Liver (tissue), 9 donors: ENCODE data around the gene INPP5A. TPM values are rescaled to one million over a fixed set of nuclear protein-coding genes. Genes with fewer than 3 reads are reported as not detected.
"Not testable (repeated sequence)": the region's sequence is repeated elsewhere in the genome, so short reads cannot be mapped to it uniquely, and the experiment has no call there.

Experiments used
- DNase-seq: peaks from one replicate; pipeline ENCODE4 v3.0.0-alpha.2; 2017; ENCODE audit warnings: low spot score
- H3K27ac ChIP-seq, 2 donors: one replicate each; pipeline ENCODE4 v1.7.0; 2013; ENCODE audit warnings: inconsistent platforms in 2 of 2, low read length in 2 of 2, control low read depth in 1 of 2, low read depth in 1 of 2, mild to moderate bottlenecking in 1 of 2
- H3K27me3 ChIP-seq, 4 donors: one replicate each; pipeline versions ENCODE4 v1.6.1 to v1.7.0; 2013; ENCODE audit warnings: low read length in 3 of 4, inconsistent platforms in 1 of 4, mild to moderate bottlenecking in 1 of 4, moderate library complexity in 1 of 4; ENCODE audit not compliant: control insufficient read depth in 4 of 4, insufficient read depth in 4 of 4
- H3K36me3 ChIP-seq, 4 donors: one replicate each; pipeline versions ENCODE4 v1.6.1 to v1.7.0; 2013; ENCODE audit warnings: low read length in 3 of 4, mild to moderate bottlenecking in 3 of 4, low read depth in 1 of 4, moderate library complexity in 1 of 4; ENCODE audit not compliant: control insufficient read depth in 4 of 4, insufficient read depth in 3 of 4
- H3K4me1 ChIP-seq, 4 donors: one replicate each; pipeline versions ENCODE4 v1.6.1 to v1.7.0; 2013; ENCODE audit warnings: low read length in 3 of 4, mild to moderate bottlenecking in 3 of 4, moderate library complexity in 1 of 4; ENCODE audit not compliant: control insufficient read depth in 4 of 4, insufficient read depth in 4 of 4
- H3K4me3 ChIP-seq, 3 donors: one replicate each; pipeline versions ENCODE4 v1.6.1 to v1.7.0; 2013; ENCODE audit warnings: low read length in 3 of 3, control low read depth in 1 of 3, low read depth in 1 of 3, mild to moderate bottlenecking in 1 of 3
- H3K9ac ChIP-seq, 2 donors: one replicate each; pipeline ENCODE4 v1.7.0; 2013; ENCODE audit warnings: low read length in 2 of 2, mild to moderate bottlenecking in 2 of 2, moderate library complexity in 2 of 2, control low read depth in 1 of 2, low read depth in 1 of 2
- H3K9me3 ChIP-seq, 4 donors: one replicate each; pipeline versions ENCODE4 v1.6.1 to v1.7.0; 2013; ENCODE audit warnings: low read length in 3 of 4; ENCODE audit not compliant: control insufficient read depth in 4 of 4
- ATF3 ChIP-seq: IDR thresholded peaks from 2 replicates; pipeline ENCODE4 v1.6.1; 2016; ENCODE audit warnings: antibody characterized with exemption
- CTCF ChIP-seq: fragments of 150-350 bp; IDR thresholded peaks from 2 replicates; pipeline ENCODE4 v1.5.1; 2017; ENCODE audit warnings: improper control_type of control experiment, low read depth, low read length; ENCODE audit not compliant: missing input control
- EGR1 ChIP-seq, 2 donors: IDR thresholded peaks; 2 replicates each; pipeline ENCODE4 v1.6.1; 2016 to 2018; ENCODE audit warnings: antibody characterized with exemption in 2 of 2, low read depth in 2 of 2
- FOXA1 ChIP-seq: IDR thresholded peaks from 2 replicates; pipeline ENCODE4 v1.6.1; 2016; ENCODE audit warnings: antibody characterized with exemption
- FOXA2 ChIP-seq: IDR thresholded peaks from 2 replicates; pipeline ENCODE4 v1.6.1; 2016; ENCODE audit warnings: antibody characterized with exemption
- GABPA ChIP-seq, 2 donors: IDR thresholded peaks in 1 of 2; conservative IDR thresholded peaks in 1 of 2; 2 replicates each; pipeline ENCODE4 v1.6.1; 2016; ENCODE audit warnings: antibody characterized with exemption in 2 of 2, mild to moderate bottlenecking in 1 of 2, moderate library complexity in 1 of 2
- HNF4A ChIP-seq, 2 donors: conservative IDR thresholded peaks; 2 replicates each; pipeline ENCODE4 v1.6.1; 2016; ENCODE audit warnings: antibody characterized with exemption in 2 of 2, mild to moderate bottlenecking in 2 of 2
- HNF4G ChIP-seq: IDR thresholded peaks from 2 replicates; pipeline ENCODE4 v1.6.1; 2016; ENCODE audit warnings: antibody characterized with exemption
- JUND ChIP-seq, 2 donors: IDR thresholded peaks; 2 replicates each; pipeline ENCODE4 v1.6.1; 2016; ENCODE audit warnings: antibody characterized with exemption in 2 of 2
- MAX ChIP-seq: IDR thresholded peaks from 2 replicates; pipeline ENCODE4 v1.6.1; 2016; ENCODE audit warnings: antibody characterized with exemption
- NR2F2 ChIP-seq: IDR thresholded peaks from 2 replicates; pipeline ENCODE4 v1.6.1; 2016; ENCODE audit warnings: antibody characterized with exemption
- RAD21 ChIP-seq, 2 donors: IDR thresholded peaks; 2 replicates each; pipeline ENCODE4 v1.6.1; 2016; ENCODE audit warnings: antibody characterized with exemption in 2 of 2, mild to moderate bottlenecking in 2 of 2
- REST ChIP-seq: IDR thresholded peaks from 2 replicates; pipeline ENCODE4 v1.6.1; 2016; ENCODE audit warnings: antibody characterized with exemption, mild to moderate bottlenecking
- RXRA ChIP-seq, 2 donors: IDR thresholded peaks; 2 replicates each; pipeline ENCODE4 v1.6.1; 2017 to 2018; ENCODE audit warnings: antibody characterized with exemption in 2 of 2, mild to moderate bottlenecking in 1 of 2
- SP1 ChIP-seq: IDR thresholded peaks from 2 replicates; pipeline ENCODE4 v1.6.1; 2018; ENCODE audit warnings: antibody characterized with exemption, mild to moderate bottlenecking
- TAF1 ChIP-seq: conservative IDR thresholded peaks from 2 replicates; pipeline ENCODE4 v1.6.1; 2016; ENCODE audit warnings: antibody characterized with exemption, mild to moderate bottlenecking
- YY1 ChIP-seq: IDR thresholded peaks from 2 replicates; pipeline ENCODE4 v1.6.1; 2016; ENCODE audit warnings: antibody characterized with exemption, mild to moderate bottlenecking
- ZBTB33 ChIP-seq: IDR thresholded peaks from 2 replicates; pipeline ENCODE4 v1.6.1; 2016; ENCODE audit warnings: antibody characterized with exemption
- WGBS: extraction: QIAGEN DNeasy Blood & Tissue Kit; methylation state at CpG from one replicate; pipeline ENCODE4 v1.1.7; 2013; 5-methylcytosine and 5-hydroxymethylcytosine counted together
- polyA plus RNA-seq, 2 donors: library from polyadenylated mRNA; stranded (reverse) in 1 of 2; unstranded in 1 of 2; fragments of 200-250 nt in 1 of 2; fragments of >200 nt in 1 of 2; fragmentation: Nextera tagmentation in 1 of 2; extraction: Ambion mirVana in 1 of 2; gene quantifications; one replicate each; pipeline versions ENCODE4 v1.2.1 to v1.2.3, GENCODE V29; 2013 to 2015
- total RNA-seq, 2 donors: library from RNA; depleted of rRNA; stranded (reverse); fragments of >200 nt; gene quantifications; one replicate each; pipeline ENCODE4 v1.2.3, GENCODE V29; 2014
- donor health status: healthy.
- donor health status: healthy.
- donor health status: healthy.
- donor health status: healthy.
- donor health status: healthy.

Gene INPP5A
- total and polyA plus RNA-seq, 4 donors: 4.3 to 26.5 (median 10.9) TPM

- H3K9me3 ChIP-seq: no peaks in the 10 kb centered on the region
- 98% methylated on average over 45 of the region's 45 CpGs for whole genome bisulfite sequencing
- H3K4me1 ChIP-seq: no peaks in the 10 kb centered on the region
- TF ChIP-seq JUND (IDR thresholded peaks at IDR 0.05) (no peak), REST (no peak), RAD21 (IDR thresholded peaks at IDR 0.05) (no peak), EGR1 (IDR thresholded peaks at IDR 0.05; ENCODE audit: low read depth in 2 of 2) (no peak), ATF3 (no peak), GABPA (IDR thresholded peaks at IDR 0.05 in 1 of 2, conservative IDR thresholded peaks at IDR 0.05 in 1 of 2) (no peak), HNF4A (conservative IDR thresholded peaks at IDR 0.05) (no peak), FOXA2 (no peak), ZBTB33 (no peak), TAF1 (no peak), SP1 (no peak), YY1 (no peak), NR2F2 (no peak), CTCF (no peak), HNF4G (no peak), MAX (no peak), FOXA1 (no peak), RXRA (IDR thresholded peaks at IDR 0.05) (no peak)
- no peak overlapping the region for H3K27ac ChIP-seq
- no peak for DNase-seq
- no peak overlapping the region for H3K4me3 ChIP-seq
- no peak overlapping the region for H3K9ac ChIP-seq
- H3K36me3 ChIP-seq: peaks cover 0 to 21% (median 10%) of the 10 kb centered on the region in 4 donors
- H3K27me3 ChIP-seq: no peaks in the 10 kb centered on the region
Measured at GRCh38 chr10:132770061-132771021, 232.8 kb downstream of the INPP5A start.

GRCh38 chr10:132772816-132773215 is 235.2 kb downstream of the INPP5A start:
- DNase-seq, H3K27me3 ChIP-seq, H3K9ac ChIP-seq, H3K27ac ChIP-seq, H3K9me3 ChIP-seq, H3K4me1 ChIP-seq, H3K4me3 ChIP-seq: not testable (repeated sequence)
- WGBS: 97% methylated on average over 20 of the region's 25 CpGs
- peaks cover 0 to 15% (median 8%) of the 10 kb centered on the region in 4 donors for H3K36me3 ChIP-seq
